CD4-positive, alpha-beta T cell (primary cell): Measurements from ENCODE around the gene EXOSC3. TPM values are rescaled to one million over a fixed set of nuclear protein-coding genes. Genes with fewer than 3 reads are reported as not detected.

ENCODE experiments used
- ATAC-seq: fragments of 200-7000 bp; cut with Tn5 transposase; one replicate; pipeline ENCODE4 v1.10.0; 2022; ENCODE audit warnings: mild to moderate bottlenecking; ENCODE audit not compliant: poor library complexity
- CTCF ChIA-PET: fragments of 350-600 bp; sonication (Branson Sonifier 250); formaldehyde crosslinking; loops from one replicate; lab custom pipeline; 2021; ENCODE audit warnings: antibody characterized with exemption, inconsistent platforms; lab: Charles Lee
- POLR2A ChIA-PET: fragments of 350-600 bp; sonication (Branson Sonifier 250); formaldehyde crosslinking; loops from one replicate; lab custom pipeline; 2021; ENCODE audit warnings: antibody characterized with exemption, inconsistent platforms; lab: Charles Lee
- DNase-seq, 14 experiments: peaks; one replicate each; pipeline ENCODE4 v3.0.0-alpha.2; 2013 to 2020; ENCODE audit warnings: mixed read lengths in 2 of 14
- H3K27ac ChIP-seq, 2 donors: one replicate each; pipeline versions ENCODE4 v1.5.1 to v1.7.0; 2013; ENCODE audit warnings: low read length in 2 of 2, low read depth in 1 of 2, mild to moderate bottlenecking in 1 of 2
- H3K27me3 ChIP-seq, 2 experiments: 1 replicate in 1 of 2; 2 replicates in 1 of 2; pipeline versions ENCODE4 v1.6.1 to v1.7.0; 2013; ENCODE audit warnings: low read length in 2 of 2, control low read depth in 1 of 2, mild to moderate bottlenecking in 1 of 2, moderate library complexity in 1 of 2; ENCODE audit not compliant: insufficient read depth in 2 of 2, control insufficient read depth in 1 of 2
- H3K36me3 ChIP-seq: one replicate; pipeline ENCODE4 v1.6.1; 2013; ENCODE audit warnings: low read length, control low read depth; ENCODE audit not compliant: insufficient read depth
- H3K4me1 ChIP-seq: one replicate; pipeline ENCODE4 v1.6.1; 2013; ENCODE audit warnings: low read length, control low read depth; ENCODE audit not compliant: insufficient read depth
- H3K4me3 ChIP-seq: one replicate; pipeline ENCODE4 v1.5.1; 2013; ENCODE audit warnings: mild to moderate bottlenecking, low read length, moderate library complexity
- H3K9me3 ChIP-seq, 2 experiments: 1 replicate in 1 of 2; 2 replicates in 1 of 2; pipeline versions ENCODE4 v1.6.1 to v1.7.0; 2013; ENCODE audit warnings: low read length in 2 of 2, mild to moderate bottlenecking in 2 of 2, control low read depth in 1 of 2, moderate library complexity in 1 of 2; ENCODE audit not compliant: control insufficient read depth in 1 of 2, insufficient read depth in 1 of 2
- H3K27ac Mint-ChIP-seq: one replicate; pipeline ENCODE4 v1.8.0; 2020; ENCODE audit warnings: mixed read lengths
- H3K27me3 Mint-ChIP-seq: one replicate; pipeline ENCODE4 v1.8.0; 2021; ENCODE audit warnings: mixed read lengths
- H3K36me3 Mint-ChIP-seq: one replicate; pipeline ENCODE4 v1.8.0; 2021; ENCODE audit warnings: low read depth, mixed read lengths
- H3K4me1 Mint-ChIP-seq: one replicate; pipeline ENCODE4 v1.8.0; 2021; ENCODE audit warnings: low read depth, mixed read lengths
- H3K4me3 Mint-ChIP-seq: one replicate; pipeline ENCODE4 v1.8.0; 2020; ENCODE audit warnings: mild to moderate bottlenecking, mixed read lengths
- H3K9me3 Mint-ChIP-seq: one replicate; pipeline ENCODE4 v1.8.0; 2020; ENCODE audit warnings: mixed read lengths
- CTCF ChIP-seq: fragments of 200-600 bp; IDR thresholded peaks from one replicate; pipeline ENCODE4 v1.8.0; 2022; ENCODE audit warnings: antibody characterized with exemption, mild to moderate bottlenecking
- intact Hi-C, 2 experiments: fragments of 100-400 bp; cut with DNase I in 1 of 2; cut with micrococcal nuclease in 1 of 2; formaldehyde crosslinking; loops; one replicate each; pipeline versions ENCODE4 v1.15.1 to v1.9.0; 2023 to 2025; cut with DNase I, micrococcal nuclease
- total RNA-seq, 174 experiments: library from RNA in 2 of 174; stranded (reverse) in 2 of 174; gene quantifications; one replicate each; pipeline ENCODE4 v1.2.3 and lab custom pipeline; 2021 to 2026

EXOSC3 gene
- total RNA-seq, 2 experiments from 2014 or later = 42.9 to 44.2 TPM

GRCh38 chr9:37751186-37751585 is 33.7 kb downstream of the EXOSC3 start:
- DNase-seq (no peak), ATAC-seq (no peak)
- no peak overlapping the region for H3K27ac ChIP-seq
- H3K4me3 ChIP-seq = no peak overlapping the region
- no peaks in the 10 kb centered on the region for H3K36me3 ChIP-seq
- peaks cover 18% of the 10 kb centered on the region for H3K4me1 ChIP-seq
- H3K4me3 Mint-ChIP-seq = peak overlapping the region; percentile 64
- H3K4me1 Mint-ChIP-seq = peaks cover 30% of the 10 kb centered on the region
- CTCF ChIA-PET = no interaction called here
- no peaks in the 10 kb centered on the region for H3K9me3 Mint-ChIP-seq
- peak overlapping the region; percentile 15 for H3K27ac Mint-ChIP-seq
- H3K9me3 ChIP-seq = no peaks in the 10 kb centered on the region
- POLR2A ChIA-PET = no interaction called here
- no peaks in the 10 kb centered on the region for H3K27me3 ChIP-seq
- H3K36me3 Mint-ChIP-seq = peaks cover 9% of the 10 kb centered on the region
- no peak for TF ChIP-seq CTCF
- intact Hi-C loops = loop anchor here in 1 of 2 experiments (5.0 kb wide), 2 partner anchors 269 to 284 kb away; partner anchors contain the start of gene ZBTB5
- H3K27me3 Mint-ChIP-seq = no peaks in the 10 kb centered on the region

- no peak overlapping the region for H3K27ac Mint-ChIP-seq
- Histone ChIP-seq H3K27ac (no peak overlapping the region), H3K27me3 (no peaks in the 10 kb centered on the region), H3K4me3 (no peak overlapping the region), H3K36me3 (no peaks in the 10 kb centered on the region), H3K9me3 (no peaks in the 10 kb centered on the region), H3K4me1 (peaks cover 10% of the 10 kb centered on the region)
- peaks cover 9% of the 10 kb centered on the region for H3K36me3 Mint-ChIP-seq
- CTCF ChIA-PET = no interaction called here
- no peaks in the 10 kb centered on the region for H3K27me3 Mint-ChIP-seq
- intact Hi-C loops = loop anchor here in 1 of 2 experiments (5.0 kb wide), 1 partner anchor 167 kb away; no protein-coding TSS in a partner anchor
- DNase-seq = no peak
- POLR2A ChIA-PET = no interaction called here
- no peak for TF ChIP-seq CTCF
- H3K4me3 Mint-ChIP-seq = no peak overlapping the region
- ATAC-seq = no peak
- H3K4me1 Mint-ChIP-seq = peaks cover 17% of the 10 kb centered on the region
- H3K9me3 Mint-ChIP-seq = no peaks in the 10 kb centered on the region
Measured at GRCh38 chr9:37749129-37749528, 35.7 kb downstream of the EXOSC3 start.

GRCh38 chr9:37747271-37747753 is 37.6 kb downstream of the EXOSC3 start:
- Mint-ChIP-seq H3K4me1 (peaks cover 3% of the 10 kb centered on the region), H3K27ac (no peak overlapping the region), H3K4me3 (no peak overlapping the region), H3K27me3 (no peaks in the 10 kb centered on the region), H3K9me3 (no peaks in the 10 kb centered on the region), H3K36me3 (no peaks in the 10 kb centered on the region)
- Histone ChIP-seq H3K36me3 (no peaks in the 10 kb centered on the region), H3K4me3 (no peak overlapping the region), H3K27me3 (no peaks in the 10 kb centered on the region), H3K27ac (no peak overlapping the region), H3K4me1 (no peaks in the 10 kb centered on the region), H3K9me3 (no peaks in the 10 kb centered on the region)
- CTCF ChIA-PET = interaction anchor here (0.5 to 0.8 kb wide), 2 partner anchors 9 to 14 kb away, joined by 3 read pairs; no protein-coding TSS in a partner anchor
- ATAC-seq (peak; percentile 97), DNase-seq (peak; percentile 22 to 73 (median 44))
- intact Hi-C loops = loop anchor here in 1 of 2 experiments (5.0 kb wide), 1 partner anchor 165 kb away; no protein-coding TSS in a partner anchor
- TF ChIP-seq CTCF = peak; percentile 89
- POLR2A ChIA-PET = no interaction called here
